ENCODE results near the gene TMC5.
"Not testable (repeated sequence)": the region's sequence is repeated elsewhere in the genome, so short reads cannot be mapped to it uniquely, and the experiment has no call there.

The TMC5 gene, protein sequence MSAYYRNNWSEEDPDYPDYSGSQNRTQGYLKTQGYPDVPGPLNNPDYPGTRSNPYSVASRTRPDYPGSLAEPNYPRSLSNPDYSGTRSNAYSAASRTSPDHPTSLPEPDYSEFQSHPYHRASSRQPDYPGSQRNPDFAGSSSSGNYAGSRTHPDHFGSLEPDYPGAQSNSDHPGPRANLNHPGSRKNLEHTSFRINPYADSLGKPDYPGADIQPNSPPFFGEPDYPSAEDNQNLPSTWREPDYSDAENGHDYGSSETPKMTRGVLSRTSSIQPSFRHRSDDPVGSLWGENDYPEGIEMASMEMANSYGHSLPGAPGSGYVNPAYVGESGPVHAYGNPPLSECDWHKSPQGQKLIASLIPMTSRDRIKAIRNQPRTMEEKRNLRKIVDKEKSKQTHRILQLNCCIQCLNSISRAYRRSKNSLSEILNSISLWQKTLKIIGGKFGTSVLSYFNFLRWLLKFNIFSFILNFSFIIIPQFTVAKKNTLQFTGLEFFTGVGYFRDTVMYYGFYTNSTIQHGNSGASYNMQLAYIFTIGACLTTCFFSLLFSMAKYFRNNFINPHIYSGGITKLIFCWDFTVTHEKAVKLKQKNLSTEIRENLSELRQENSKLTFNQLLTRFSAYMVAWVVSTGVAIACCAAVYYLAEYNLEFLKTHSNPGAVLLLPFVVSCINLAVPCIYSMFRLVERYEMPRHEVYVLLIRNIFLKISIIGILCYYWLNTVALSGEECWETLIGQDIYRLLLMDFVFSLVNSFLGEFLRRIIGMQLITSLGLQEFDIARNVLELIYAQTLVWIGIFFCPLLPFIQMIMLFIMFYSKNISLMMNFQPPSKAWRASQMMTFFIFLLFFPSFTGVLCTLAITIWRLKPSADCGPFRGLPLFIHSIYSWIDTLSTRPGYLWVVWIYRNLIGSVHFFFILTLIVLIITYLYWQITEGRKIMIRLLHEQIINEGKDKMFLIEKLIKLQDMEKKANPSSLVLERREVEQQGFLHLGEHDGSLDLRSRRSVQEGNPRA

DNA sequence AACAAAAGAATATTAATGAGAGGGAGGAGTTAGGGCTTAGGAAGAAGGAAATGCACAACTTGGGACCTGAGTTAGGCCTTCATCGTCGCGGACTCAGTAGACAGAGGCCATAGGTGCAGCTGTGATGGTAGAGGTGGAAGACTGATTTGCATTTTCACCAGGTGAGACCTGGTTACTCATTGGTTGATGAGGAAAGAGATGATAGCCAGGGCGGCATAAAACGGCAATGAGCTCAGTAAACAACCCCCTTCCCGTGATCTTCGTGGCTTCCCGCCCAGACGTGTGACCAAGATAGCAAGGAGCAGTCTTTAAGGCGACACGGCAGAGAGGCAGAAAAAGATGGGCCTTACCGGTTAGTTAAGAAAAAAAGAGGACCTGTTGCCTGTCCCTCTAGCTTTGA, at the start of gene TMC5:
Gene TMC5, plus strand, starts transcription at position 244 of the 400 bp plus-strand sequence. CDS start 22,156 bp downstream, outside the sequence.
- no peak within 1 kb of the TSS for H3K4me3 ChIP-seq (ENCODE audit: low read depth, low read length)
- no peaks in the 10 kb centered on the region for H3K79me2 ChIP-seq (ENCODE audit: control insufficient read depth, insufficient read depth, low read length, unreplicated experiment)
- H3K36me3 ChIP-seq (ENCODE audit: insufficient read depth, low read length), result no peaks in the 10 kb centered on the region
- H3K27ac ChIP-seq (ENCODE audit: low read depth, low read length), result no peak within 1 kb of the TSS
- H2AFZ ChIP-seq (ENCODE audit: low read length, unreplicated experiment), result no peak within 1 kb of the TSS
- H3K4me1 ChIP-seq (ENCODE audit: control insufficient read depth, insufficient read depth, low read length, unreplicated experiment), result no peaks in the 10 kb centered on the region
- peaks cover 34% of the 10 kb centered on the region for H3K27me3 ChIP-seq (ENCODE audit: insufficient read depth, low read length)

DNA sequence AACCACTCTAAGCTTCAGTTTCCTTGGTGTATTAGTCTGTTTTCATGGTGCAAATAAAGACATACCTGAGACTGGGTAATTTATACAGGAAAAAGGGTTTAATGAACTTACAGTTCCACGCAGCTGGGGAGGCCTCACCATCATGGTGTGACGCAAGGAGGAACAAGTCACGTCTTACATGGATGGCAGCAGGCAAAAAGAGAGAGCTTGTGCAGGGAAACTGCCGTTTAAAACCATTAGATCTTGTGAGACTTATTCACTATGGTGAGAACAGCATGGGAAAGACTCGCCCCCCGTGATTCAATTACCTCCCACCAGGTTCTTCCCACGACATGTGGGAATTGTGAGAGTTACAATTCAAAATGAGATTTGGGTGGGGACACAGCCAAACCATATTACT, 45.1 kb upstream of the TMC5 start:
- H3K27ac ChIP-seq (ENCODE audit: low read depth, low read length); H3K4me1 ChIP-seq (ENCODE audit: control insufficient read depth, insufficient read depth, low read length, unreplicated experiment); H2AFZ ChIP-seq (ENCODE audit: low read length, unreplicated experiment); H3K4me3 ChIP-seq (ENCODE audit: low read depth, low read length); H3K36me3 ChIP-seq (ENCODE audit: insufficient read depth, low read length); H3K79me2 ChIP-seq (ENCODE audit: control insufficient read depth, insufficient read depth, low read length, unreplicated experiment): not testable (repeated sequence)
- peaks cover 53% of the 10 kb centered on the region for H3K27me3 ChIP-seq (ENCODE audit: insufficient read depth, low read length)

DNA sequence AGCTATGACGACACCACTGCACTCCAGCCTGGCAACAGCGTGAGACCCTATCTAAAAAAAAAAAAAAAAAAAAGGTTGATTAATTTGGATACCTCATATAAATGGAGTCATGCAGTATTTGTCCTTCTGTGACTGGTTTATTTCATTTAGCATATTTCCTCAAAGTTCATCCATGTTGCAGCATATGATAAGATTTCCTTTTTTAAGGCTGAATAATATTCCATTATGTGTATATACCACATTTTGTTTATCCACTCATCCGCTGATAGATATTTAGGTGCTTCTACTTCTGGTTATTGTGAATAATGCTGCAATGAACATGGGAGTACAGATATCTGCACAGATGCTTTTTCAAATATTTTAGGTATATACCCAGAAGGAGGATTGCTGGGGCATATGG, 43.3 kb upstream of the TMC5 start:
- no peaks in the 10 kb centered on the region for H3K79me2 ChIP-seq (ENCODE audit: control insufficient read depth, insufficient read depth, low read length, unreplicated experiment)
- no peaks in the 10 kb centered on the region for H3K36me3 ChIP-seq (ENCODE audit: insufficient read depth, low read length)
- H3K4me3 ChIP-seq (ENCODE audit: low read depth, low read length), result no peak overlapping the region
- no peaks in the 10 kb centered on the region for H3K4me1 ChIP-seq (ENCODE audit: control insufficient read depth, insufficient read depth, low read length, unreplicated experiment)
- H3K27ac ChIP-seq (ENCODE audit: low read depth, low read length), result no peak overlapping the region
- no peak overlapping the region for H2AFZ ChIP-seq (ENCODE audit: low read length, unreplicated experiment)
- H3K27me3 ChIP-seq (ENCODE audit: insufficient read depth, low read length), result peaks cover 50% of the 10 kb centered on the region

DNA sequence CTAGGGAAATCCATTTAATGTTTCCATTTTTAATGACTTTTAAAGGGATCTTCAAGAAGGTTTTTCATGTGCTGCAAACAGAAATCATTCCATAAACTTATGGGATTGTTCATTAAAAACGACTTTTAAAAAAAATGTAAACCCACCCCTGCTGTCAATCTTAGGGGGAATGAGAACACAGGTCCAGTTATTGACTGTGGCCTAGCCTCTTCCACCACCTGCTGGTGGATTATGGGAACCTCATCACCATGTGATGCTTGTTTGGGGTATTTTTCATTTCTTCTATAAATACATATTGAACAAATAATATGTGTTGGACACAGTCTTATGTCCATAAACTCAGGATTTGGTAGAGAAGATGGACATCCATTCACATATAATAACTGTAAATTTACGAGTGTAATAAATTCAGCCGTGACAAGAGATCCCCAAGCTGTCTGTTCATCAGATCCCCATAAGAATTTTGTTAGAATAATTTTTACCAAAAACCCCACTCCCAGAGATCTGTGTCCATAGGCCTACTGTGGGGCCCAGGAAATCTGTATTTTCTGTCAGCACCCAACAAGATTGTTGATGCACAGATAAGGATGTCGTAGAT, 42.0 kb upstream of the TMC5 start:
- peaks cover 49% of the 10 kb centered on the region for H3K27me3 ChIP-seq (ENCODE audit: insufficient read depth, low read length)
- no peak overlapping the region for H3K27ac ChIP-seq (ENCODE audit: low read depth, low read length)
- H3K79me2 ChIP-seq (ENCODE audit: control insufficient read depth, insufficient read depth, low read length, unreplicated experiment), result no peaks in the 10 kb centered on the region
- no peaks in the 10 kb centered on the region for H3K36me3 ChIP-seq (ENCODE audit: insufficient read depth, low read length)
- no peaks in the 10 kb centered on the region for H3K4me1 ChIP-seq (ENCODE audit: control insufficient read depth, insufficient read depth, low read length, unreplicated experiment)
- no peak overlapping the region for H2AFZ ChIP-seq (ENCODE audit: low read length, unreplicated experiment)
- no peak overlapping the region for H3K4me3 ChIP-seq (ENCODE audit: low read depth, low read length)

DNA sequence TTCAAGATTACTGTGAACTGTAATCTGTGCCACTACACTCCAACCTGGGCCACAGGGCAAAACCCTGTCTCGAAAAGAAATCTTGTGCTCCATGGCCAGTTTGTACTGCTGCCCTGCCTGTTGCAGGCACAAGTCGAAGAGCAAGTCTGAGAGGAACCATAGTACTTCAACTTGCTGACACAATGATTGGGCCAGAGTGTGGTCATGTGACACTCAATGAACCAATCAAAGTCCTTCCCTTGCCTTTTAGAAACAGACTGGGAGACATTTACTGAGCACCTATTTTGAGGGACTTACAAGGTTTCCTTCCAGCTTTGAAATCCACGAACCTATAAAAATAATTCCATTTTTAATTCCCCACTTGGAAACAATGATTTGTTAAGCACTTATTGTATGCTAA, 39.8 kb upstream of the TMC5 start:
- no peaks in the 10 kb centered on the region for H3K4me1 ChIP-seq (ENCODE audit: control insufficient read depth, insufficient read depth, low read length, unreplicated experiment)
- H3K4me3 ChIP-seq (ENCODE audit: low read depth, low read length), result no peak overlapping the region
- no peaks in the 10 kb centered on the region for H3K79me2 ChIP-seq (ENCODE audit: control insufficient read depth, insufficient read depth, low read length, unreplicated experiment)
- no peaks in the 10 kb centered on the region for H3K36me3 ChIP-seq (ENCODE audit: insufficient read depth, low read length)
- no peak overlapping the region for H2AFZ ChIP-seq (ENCODE audit: low read length, unreplicated experiment)
- peaks cover 54% of the 10 kb centered on the region for H3K27me3 ChIP-seq (ENCODE audit: insufficient read depth, low read length)
- H3K27ac ChIP-seq (ENCODE audit: low read depth, low read length), result no peak overlapping the region

DNA sequence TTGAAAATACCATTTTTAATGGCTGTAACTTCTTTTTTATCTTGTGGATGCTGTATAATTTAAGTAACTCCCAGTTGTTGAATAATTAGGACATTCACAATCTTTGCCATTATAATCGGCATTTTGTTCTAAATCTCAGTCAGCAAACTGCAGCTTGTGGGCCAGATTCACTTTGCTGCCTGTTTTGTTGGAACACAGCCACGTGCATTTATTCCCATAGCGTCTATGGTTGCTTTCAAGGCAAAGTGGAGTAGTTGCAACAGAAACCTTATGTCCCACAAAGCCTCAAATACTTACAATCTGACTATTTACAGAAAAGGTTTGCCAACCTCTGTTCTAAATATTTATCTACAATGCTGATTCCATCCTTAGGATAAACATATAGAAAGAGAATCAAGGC, 39.2 kb upstream of the TMC5 start:
- peaks cover 58% of the 10 kb centered on the region for H3K27me3 ChIP-seq (ENCODE audit: insufficient read depth, low read length)
- H3K4me1 ChIP-seq (ENCODE audit: control insufficient read depth, insufficient read depth, low read length, unreplicated experiment), result no peaks in the 10 kb centered on the region
- no peak overlapping the region for H2AFZ ChIP-seq (ENCODE audit: low read length, unreplicated experiment)
- H3K27ac ChIP-seq (ENCODE audit: low read depth, low read length), result no peak overlapping the region
- H3K79me2 ChIP-seq (ENCODE audit: control insufficient read depth, insufficient read depth, low read length, unreplicated experiment), result no peaks in the 10 kb centered on the region
- no peak overlapping the region for H3K4me3 ChIP-seq (ENCODE audit: low read depth, low read length)
- H3K36me3 ChIP-seq (ENCODE audit: insufficient read depth, low read length), result no peaks in the 10 kb centered on the region

DNA sequence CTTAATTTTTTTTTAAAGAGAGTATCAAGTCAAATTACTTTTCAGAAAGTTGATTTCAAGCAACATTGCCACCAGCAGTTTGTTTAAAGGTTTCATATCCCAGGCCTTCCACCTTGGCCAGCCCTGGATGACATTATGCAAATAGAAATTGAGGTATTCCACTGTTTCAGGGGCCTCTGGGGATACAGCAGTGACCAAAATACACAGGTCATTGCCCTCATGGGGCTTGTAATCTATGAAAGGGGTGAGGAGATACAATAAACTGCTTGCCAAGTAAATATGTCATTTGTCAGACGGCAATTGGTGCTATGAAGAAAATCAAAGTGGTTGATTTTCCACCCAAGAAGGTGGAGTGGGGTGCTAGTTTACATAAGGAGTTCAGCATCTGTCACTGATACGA, 37.8 kb upstream of the TMC5 start:
- H3K36me3 ChIP-seq (ENCODE audit: insufficient read depth, low read length), result no peaks in the 10 kb centered on the region
- no peak overlapping the region for H2AFZ ChIP-seq (ENCODE audit: low read length, unreplicated experiment)
- peaks cover 59% of the 10 kb centered on the region for H3K27me3 ChIP-seq (ENCODE audit: insufficient read depth, low read length)
- H3K79me2 ChIP-seq (ENCODE audit: control insufficient read depth, insufficient read depth, low read length, unreplicated experiment), result no peaks in the 10 kb centered on the region
- H3K27ac ChIP-seq (ENCODE audit: low read depth, low read length), result no peak overlapping the region
- no peak overlapping the region for H3K4me3 ChIP-seq (ENCODE audit: low read depth, low read length)
- no peaks in the 10 kb centered on the region for H3K4me1 ChIP-seq (ENCODE audit: control insufficient read depth, insufficient read depth, low read length, unreplicated experiment)

DNA sequence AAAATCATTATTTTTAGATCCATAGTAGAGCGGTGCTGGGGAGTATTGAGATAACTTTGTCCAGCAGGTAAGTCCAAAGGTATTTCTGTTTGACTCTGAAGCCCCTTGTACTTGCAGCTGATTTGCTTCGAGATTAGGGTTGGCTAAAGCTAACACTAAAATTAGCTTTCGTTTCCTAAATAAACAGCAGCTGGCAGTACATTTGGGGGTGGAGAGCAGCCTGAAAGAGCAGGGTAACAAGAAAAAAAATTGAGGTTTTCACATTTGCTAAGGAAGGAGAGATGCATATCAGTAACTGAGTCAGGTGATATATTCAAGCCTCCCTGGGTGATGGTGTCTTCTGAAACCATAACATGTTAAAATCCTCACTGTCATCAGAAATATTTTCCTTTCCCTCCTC, 37.4 kb upstream of the TMC5 start:
- H3K4me3 ChIP-seq (ENCODE audit: low read depth, low read length), result no peak overlapping the region
- no peaks in the 10 kb centered on the region for H3K4me1 ChIP-seq (ENCODE audit: control insufficient read depth, insufficient read depth, low read length, unreplicated experiment)

DNA sequence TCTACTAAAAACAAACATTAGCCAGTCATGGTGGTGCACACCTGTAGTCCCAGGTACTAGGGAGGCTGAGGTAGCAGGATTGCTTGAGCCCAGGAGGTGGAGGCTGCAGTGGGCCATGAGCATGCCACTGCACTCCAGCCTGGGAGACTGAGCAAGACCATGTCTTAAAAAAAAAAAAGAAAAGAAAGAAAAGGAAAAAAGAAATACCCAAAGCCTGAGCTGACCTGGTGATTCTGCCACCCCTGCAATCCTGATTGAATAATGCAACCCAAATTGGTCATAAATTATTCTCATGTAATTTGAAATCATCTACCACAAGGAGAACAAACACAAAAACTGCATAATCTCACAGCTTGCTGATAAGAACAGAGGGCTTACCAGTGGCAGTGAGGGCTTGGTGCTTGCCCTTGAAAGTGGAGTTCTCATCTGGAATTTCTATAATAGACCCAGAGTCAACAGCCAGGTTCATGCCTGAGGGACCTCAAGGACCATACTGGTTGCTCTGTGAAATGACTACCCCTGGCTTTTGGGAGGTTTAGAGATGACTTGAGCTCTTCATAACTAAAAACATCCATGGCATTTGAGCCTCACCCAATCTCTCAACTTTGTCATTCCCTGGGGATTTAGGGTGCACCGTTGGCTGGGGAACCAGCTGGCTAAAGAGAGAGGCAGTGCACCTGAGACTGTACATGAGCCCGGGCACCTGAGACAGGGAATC, 35.4 kb upstream of the TMC5 start:
- no peak overlapping the region for H3K27ac ChIP-seq (ENCODE audit: low read depth, low read length)
- H3K4me3 ChIP-seq (ENCODE audit: low read depth, low read length), result no peak overlapping the region
- no peaks in the 10 kb centered on the region for H3K4me1 ChIP-seq (ENCODE audit: control insufficient read depth, insufficient read depth, low read length, unreplicated experiment)
- H3K79me2 ChIP-seq (ENCODE audit: control insufficient read depth, insufficient read depth, low read length, unreplicated experiment), result no peaks in the 10 kb centered on the region
- H3K27me3 ChIP-seq (ENCODE audit: insufficient read depth, low read length), result peaks cover 75% of the 10 kb centered on the region
- no peak overlapping the region for H2AFZ ChIP-seq (ENCODE audit: low read length, unreplicated experiment)
- H3K36me3 ChIP-seq (ENCODE audit: insufficient read depth, low read length), result no peaks in the 10 kb centered on the region

More for the DNA sequence above, 37.4 kb upstream of the TMC5 start:
- H3K27me3 ChIP-seq (ENCODE audit: insufficient read depth, low read length), result peaks cover 64% of the 10 kb centered on the region
- no peaks in the 10 kb centered on the region for H3K36me3 ChIP-seq (ENCODE audit: insufficient read depth, low read length)
- no peak overlapping the region for H2AFZ ChIP-seq (ENCODE audit: low read length, unreplicated experiment)
- no peaks in the 10 kb centered on the region for H3K79me2 ChIP-seq (ENCODE audit: control insufficient read depth, insufficient read depth, low read length, unreplicated experiment)
- no peak overlapping the region for H3K27ac ChIP-seq (ENCODE audit: low read depth, low read length)
